DLD1 (cell line): ENCODE measurements around the gene NAGLU.

Source experiments
- in situ Hi-C: cut with HindIII; loops from 2 replicates; pipeline ENCODE4 v1.10.0; 2017; ENCODE audit warnings: low sequenced_read_pairs

NAGLU gene

DNA sequence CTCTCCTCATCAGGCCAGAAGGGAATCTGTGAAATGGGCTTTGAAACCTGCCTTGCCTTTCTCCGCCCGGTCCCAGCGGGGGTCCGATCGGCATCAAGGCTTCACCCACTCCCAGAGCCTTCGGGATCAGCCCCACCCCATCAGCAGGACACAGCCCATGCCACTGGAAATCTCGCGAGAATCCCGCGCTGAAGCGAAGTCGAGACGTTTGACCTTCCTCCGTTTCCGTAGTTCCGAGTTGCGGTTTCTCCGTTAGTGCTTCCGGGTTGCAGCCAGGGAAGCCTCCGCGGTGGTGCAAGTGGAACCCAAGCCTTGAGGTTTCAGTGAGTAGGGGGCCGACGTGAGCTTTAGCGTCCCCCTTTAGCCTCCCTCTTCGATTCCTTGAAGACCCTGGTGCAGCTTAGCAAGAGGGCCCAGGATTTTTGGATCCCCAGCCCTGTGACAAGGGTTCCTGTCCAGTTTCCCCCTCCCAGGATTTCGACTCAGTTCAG, 25.9 kb downstream of the NAGLU start, which contains the start of gene COASY:
COASY (plus strand) TSS at position 252 of the 491 bp plus-strand sequence. CDS start 475 bp downstream, outside the sequence.
- in situ Hi-C loops, result no loop called here

DNA sequence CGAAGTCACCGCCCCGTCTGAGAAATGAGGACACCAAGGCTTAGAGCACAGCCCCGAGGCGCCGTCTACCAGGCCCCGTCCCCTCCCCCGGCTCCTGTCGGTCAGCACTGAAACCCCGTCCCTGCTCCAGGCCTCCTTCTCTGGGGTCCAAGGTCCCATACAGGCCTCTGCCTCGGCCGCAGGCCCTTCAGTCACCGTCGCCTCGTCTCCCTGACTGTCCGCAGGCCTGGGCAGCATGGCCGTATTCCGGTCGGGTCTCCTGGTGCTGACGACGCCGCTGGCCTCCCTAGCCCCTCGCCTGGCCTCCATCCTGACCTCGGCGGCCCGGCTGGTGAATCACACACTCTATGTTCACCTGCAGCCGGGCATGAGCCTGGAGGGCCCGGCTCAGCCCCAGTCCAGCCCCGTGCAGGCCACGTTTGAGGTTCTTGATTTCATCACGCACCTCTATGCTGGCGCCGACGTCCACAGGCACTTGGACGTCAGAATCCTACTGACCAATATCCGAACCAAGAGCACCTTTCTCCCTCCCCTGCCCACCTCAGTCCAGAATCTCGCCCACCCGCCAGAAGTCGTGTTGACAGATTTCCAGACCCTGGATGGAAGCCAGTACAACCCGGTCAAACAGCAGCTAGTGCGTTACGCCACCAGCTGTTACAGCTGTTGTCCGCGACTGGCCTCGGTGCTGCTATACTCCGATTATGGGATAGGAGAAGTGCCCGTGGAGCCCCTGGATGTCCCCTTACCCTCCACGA, 26.5 kb downstream of the NAGLU start:
- in situ Hi-C loops, result no loop called here

DNA sequence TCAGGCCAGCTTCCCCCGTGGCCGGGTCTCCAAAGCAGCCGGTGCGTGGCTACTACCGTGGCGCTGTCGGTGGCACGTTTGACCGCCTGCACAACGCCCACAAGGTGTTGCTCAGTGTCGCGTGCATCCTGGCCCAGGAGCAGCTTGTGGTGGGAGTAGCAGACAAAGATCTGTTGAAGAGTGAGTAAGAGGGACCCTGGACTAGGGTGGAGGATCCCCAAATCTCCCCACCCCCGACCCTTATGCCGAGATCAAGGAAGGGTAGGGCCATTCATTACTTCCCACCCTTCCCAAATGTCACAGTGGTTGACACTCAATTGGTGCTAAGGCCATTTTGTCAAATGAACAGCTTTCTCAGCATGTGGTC, 27.1 kb downstream of the NAGLU start:
- in situ Hi-C loops, result no loop called here

DNA sequence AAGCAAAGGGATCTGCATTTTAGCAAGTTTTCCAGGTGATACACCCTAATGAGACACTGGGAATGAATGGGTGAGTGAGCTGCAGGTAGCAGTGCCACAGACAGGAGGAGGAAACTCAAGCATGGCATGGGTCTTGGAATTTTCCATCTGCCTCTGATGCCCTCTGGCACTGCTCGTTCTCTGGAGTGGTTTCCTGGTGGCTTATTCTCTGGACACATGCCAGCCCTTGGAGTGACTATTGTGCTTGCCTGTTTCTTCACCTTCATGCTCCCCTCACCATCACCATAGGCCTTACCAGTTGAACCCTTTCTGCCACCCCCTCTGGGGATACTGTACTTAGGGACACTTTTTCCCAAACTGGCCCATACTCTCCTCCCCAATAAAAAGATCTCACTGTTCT, 27.5 kb downstream of the NAGLU start:
- in situ Hi-C loops, result no loop called here

DNA sequence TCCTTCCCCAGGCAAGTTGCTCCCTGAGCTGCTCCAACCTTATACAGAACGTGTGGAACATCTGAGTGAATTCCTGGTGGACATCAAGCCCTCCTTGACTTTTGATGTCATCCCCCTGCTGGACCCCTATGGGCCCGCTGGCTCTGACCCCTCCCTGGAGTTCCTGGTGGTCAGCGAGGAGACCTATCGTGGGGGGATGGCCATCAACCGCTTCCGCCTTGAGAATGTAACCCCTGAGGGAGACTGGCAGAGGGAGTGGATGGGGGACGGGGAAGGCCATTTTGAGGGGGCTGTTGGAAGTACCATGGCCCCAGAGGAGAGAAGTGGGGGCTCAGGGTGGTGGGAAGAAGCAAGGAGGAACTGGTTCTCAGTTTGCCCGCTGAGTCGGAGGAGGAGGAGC, 27.9 kb downstream of the NAGLU start:
- in situ Hi-C loops, result no loop called here

DNA sequence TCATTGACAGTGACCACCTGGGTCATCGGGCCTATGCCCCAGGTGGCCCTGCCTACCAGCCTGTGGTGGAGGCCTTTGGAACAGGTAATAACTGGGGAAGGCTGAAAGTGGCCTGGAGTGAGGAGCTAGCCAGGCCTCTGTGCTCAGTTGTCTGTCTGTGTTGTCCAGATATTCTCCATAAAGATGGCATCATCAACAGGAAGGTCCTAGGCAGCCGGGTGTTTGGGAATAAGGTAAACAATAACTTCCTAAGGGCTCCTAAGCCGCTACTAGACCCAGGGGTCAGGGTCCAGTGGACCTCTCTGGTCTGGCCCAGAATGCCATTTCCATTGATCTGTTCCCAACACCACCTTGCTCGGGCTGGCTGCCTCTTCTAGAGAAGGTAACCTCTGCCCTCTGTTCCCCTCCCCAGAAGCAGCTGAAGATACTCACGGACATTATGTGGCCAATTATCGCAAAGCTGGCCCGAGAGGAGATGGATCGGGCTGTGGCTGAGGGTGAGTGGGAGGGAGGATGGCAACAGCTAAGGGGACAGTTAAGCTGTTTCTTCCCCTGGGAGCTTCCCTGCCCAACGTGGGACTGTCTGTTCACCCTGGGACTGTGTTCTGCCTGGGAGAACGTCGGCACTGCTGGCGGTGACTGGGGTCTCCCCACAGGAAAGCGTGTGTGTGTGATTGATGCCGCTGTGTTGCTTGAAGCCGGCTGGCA, 28.9 kb downstream of the NAGLU start:
- in situ Hi-C loops, result no loop called here

DNA sequence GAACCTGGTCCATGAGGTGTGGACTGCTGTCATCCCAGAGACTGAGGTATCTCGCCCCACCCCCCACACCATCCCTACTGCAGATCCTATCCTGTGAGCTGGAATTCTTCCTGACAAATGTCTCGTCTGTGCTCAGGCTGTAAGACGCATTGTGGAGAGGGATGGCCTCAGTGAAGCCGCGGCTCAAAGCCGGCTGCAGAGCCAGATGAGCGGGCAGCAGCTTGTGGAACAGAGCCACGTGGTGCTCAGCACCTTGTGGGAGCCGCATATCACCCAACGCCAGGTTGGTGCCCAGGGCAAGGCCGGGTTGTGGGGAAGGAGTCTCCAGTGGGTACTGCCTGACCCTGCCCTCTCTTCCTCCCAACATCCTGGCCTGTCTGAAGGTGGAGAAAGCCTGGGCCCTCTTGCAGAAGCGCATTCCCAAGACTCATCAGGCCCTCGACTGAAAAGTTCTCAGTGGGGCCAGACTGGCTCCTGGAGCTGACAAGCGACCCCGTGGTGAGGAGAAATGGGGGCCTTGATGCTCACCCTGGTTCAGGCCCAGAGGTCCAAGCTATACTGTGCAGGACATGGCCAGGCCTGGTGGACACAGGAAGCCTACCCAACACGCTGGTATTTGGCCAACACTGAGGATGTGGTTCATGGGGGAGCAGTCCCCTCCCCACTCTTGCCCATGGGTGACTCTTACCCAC, 29.6 kb downstream of the NAGLU start:
- in situ Hi-C loops, result no loop called here

DNA sequence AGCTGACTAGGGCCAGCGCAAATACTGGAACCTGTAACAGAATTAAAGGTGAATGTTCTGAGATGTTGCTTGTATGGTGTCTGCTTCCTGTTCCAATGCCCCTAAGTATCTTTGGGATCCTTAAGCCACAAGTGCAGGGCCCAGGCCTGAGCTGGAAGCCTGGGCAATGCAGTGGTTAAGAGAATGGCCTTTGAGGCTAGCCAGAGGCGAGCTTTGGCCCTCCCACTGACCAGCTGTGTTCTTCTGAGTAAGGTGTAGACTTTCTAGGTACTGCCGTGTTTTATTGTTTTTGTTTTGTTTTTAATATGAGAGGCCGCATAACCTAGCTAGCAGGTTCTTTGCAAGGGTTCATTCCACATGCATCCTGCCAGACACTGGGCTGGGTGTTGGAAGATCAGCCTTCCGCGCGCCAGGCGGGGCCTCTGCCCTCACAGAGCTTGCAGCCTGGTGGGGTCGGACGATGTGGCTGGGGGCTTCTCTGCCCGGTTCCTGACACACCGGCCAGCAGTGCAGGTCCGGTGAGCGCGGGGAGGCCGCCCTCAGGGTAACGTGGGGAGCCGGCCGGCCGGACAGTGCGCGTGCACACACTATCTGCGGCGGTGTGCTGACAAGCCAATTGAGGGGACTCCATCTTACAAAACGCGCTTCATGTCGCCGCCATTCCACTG, 30.3 kb downstream of the NAGLU start:
- in situ Hi-C loops, result no loop called here

DNA sequence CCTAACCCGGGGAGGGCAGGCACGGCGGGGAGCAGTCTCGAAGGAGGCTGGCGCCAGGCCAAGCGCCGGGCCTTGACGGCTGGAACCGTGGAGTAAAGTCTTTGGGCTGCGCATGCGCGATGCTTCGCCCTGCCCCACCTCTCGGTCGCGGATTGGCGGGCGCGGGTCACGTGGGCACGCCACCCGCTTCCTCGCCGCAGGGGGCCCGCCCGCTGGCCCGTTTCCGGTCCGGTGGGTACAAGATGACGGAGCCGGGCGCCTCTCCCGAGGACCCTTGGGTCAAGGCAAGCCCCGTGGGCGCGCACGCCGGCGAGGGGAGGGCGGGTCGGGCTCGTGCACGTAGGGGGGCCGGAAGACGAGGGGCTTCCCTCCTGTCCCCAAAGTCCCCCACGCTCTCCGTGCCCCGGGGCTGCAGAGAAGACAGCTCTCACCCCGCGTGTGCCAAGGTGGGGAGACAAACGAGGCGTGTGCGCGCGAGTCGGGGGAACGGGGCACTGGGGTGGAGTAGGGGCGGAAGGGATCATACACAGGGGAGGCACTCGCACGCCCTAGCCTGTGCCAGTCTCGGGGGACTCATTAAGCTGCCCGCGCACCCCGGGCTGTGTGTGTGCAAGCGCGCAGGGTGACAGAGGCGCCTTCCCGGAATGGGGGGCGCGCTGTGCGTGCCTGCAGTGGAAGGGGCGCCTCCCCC, 31.0 kb downstream of the NAGLU start, which contains the start of gene MLX:
MLX (plus strand) TSS at position 218 of the 691 bp plus-strand sequence; CDS start at position 243, 25 bp downstream.
- in situ Hi-C loops, result no loop called here

DNA sequence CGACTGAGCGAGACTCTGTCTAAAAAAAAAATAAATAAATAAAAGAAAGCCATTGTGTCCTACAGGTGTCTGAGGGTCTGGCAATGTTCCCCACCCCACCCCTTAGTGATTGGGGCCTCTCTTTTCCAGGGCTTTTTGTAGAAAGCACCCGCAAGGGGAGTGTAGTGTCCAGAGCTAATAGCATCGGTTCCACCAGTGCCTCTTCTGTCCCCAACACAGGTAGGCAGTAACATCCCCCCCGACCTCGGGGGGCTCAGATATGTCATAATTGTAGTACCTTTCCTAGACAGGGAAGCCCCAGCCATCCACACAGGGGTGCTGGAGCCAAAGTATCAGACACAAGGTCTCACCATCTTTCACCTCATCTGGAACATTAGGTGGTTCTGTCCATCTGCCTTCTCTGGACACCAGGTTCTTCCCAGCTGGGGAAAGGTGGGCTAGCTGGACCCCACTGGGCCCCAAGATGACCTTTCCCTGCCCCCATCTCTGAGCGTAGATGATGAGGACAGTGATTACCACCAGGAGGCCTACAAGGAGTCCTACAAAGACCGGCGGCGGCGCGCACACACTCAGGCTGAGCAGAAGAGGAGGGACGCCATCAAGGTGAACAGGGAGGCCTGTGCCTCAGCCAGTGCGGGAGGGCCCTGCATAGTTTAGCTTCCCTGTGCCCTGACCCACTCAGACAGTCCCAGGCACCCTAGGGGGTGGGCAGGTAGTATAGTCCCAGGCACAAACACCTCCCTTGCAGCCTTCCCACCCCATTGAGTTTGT, 32.5 kb downstream of the NAGLU start:
- in situ Hi-C loops, result no loop called here

DNA sequence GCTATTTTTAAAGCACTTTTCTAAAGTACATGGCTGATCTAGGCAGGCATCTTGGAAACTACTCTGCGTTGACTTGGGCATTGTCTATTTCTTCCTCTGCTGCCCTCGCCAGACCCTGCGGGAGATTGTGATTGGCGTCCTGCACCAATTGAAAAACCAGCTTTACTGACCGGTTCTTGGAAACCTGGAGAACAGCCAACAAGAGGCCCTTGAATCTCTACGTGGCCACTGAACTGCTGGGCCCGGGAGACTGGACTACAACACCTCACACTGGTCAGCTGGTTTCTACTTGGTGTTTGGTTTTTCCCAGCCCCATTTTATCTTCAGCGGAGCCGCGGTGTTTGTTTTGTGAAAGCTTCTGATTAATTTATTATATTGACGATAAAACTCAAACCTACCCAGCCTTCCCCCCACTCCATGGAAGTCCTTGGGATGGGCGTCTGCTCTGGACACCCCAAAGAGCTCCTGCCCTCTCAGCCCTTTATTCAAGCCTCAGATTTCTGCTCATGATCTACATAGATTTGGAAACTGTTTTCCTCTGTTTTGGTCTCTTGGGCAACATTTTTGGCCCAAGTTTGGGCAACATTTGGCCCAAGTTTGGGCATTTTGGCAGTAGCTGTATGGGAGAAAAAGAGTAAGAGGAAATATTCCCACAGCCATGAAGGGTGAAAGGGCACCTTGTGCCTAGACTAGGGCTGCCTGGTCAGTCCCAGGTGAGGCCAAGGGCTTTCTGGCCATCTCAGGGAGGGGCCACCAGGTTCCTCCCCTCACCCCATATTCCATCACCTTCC, 35.6 kb downstream of the NAGLU start:
- in situ Hi-C loops, result no loop called here

DNA sequence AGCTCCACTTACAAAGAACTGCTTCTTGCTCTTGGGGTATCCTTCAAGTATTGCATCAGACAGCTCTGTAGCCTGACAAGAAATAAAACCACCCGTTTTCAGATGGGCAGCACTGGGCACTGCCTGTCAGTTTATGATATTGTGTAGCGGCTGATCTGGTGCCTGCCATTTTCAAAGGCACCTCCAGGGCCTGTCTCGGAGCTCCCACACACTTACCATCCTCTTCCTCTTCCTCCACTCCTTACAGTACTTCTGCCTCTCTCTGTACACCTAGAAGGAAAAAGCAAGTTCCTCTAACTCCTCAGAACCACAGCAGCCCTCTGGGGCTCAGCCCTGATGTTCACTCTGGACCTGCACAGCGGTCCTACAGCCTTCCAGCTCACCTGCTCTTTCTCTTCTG, 37.1 kb downstream of the NAGLU start:
- in situ Hi-C loops, result no loop called here

DNA sequence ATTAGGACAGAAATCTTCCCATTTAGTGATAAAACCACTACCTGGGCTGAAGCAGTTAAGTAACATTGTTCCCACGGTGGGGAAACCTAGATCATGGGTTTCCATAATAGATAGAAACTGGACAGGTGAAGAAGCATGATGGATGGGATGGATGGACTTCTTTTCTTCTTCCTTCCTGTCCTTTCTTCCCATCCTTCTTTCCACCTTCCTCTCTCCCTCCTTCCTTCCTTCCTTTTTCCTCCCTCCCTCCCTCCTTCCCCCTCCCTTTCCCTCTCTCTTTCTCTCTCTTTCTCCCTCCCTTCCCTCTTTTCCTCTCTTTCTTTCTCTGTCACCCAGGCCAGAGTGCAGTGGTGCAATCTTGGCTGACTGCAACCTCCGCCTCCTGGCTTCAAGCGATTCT, 38.4 kb downstream of the NAGLU start:
- in situ Hi-C loops, result no loop called here

DNA sequence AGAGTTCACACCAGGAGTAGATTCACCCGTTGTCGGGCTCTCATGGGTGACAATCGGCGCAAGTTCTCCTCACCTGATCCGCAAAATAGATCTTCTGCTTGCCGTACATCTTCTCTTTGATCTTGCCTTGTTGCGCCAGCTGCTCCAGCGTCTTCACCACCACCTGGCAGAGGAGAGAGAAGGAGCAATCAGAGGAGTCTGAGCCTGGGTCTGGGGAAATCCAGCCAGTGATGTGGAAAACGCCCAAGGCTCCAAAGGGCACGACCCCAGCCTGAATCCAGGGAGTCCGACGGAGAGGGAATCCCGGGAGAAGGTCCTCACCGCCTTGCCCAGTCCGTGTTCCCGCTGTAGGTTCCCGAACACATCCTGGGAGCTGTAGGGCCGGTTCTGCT, 41.1 kb downstream of the NAGLU start:
- in situ Hi-C loops, result no loop called here

DNA sequence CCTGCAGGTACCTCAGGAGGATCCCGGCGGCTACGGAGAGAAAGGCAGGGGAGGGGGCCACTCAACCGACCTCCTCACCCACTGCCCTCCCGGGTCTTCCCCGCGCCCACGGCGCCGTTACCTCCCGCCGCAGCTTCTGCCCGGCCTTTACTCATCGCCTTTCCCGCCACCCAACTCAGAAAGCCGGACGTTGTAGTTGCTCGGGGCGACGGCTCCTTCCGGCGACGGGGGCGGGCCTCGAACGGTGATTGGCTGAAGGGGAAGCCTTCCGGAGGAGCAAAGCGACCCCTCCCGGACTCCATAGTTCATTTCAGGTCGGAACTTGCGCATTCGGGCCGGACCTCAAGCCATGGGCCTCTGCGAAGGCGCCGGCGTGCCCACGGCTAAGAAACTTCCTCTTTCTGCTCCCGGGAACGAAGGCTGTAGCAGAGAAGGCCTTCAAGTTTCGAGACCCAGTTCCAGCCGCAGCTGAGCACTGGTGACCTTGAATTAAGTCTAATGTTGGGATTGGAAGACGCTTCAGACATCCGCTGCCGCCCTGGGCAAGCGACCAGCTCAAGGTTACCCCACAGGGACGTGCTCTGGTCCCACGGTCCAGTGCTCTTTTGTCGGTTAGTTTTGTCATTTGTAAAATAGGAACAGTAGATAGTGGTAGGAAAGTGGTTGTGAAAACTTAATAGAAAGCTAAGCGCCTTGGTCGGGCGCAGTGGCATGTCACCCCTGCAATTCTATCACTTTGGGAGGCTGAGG, 41.7 kb downstream of the NAGLU start, which contains the start of gene PSMC3IP:
PSMC3IP (minus strand) TSS at position 198 of the 750 bp plus-strand sequence; CDS start at position 155, 43 bp downstream.
- in situ Hi-C loops, result no loop called here

DNA sequence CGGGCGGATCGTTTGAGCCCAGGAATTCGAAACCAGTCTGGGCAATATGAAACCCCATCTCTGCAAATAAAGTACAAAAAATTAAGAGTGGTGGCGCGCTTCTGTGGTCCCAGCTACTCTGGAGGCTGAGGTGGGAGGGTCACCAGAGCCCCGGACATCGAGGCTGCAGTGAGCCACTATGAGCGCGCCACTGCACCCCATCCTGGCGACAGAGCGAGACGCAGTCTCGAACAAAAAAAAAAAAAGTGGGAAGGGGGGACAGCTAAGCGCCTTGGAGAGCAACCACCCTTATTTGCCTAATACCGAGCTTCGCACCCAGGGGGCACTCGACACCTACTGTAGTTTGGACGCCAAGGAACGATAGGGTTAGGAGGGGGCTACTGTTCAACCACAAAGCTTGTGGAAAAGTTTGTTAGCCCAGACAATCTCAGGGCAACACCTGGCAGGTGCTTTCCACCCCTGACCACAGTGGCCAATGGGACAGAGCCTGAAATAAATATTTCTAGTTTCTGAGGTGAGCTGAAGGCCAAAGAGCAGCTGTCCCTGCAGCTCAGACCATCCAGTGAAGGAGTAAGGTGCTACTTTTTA, 42.3 kb downstream of the NAGLU start:
- in situ Hi-C loops, result no loop called here

DNA sequence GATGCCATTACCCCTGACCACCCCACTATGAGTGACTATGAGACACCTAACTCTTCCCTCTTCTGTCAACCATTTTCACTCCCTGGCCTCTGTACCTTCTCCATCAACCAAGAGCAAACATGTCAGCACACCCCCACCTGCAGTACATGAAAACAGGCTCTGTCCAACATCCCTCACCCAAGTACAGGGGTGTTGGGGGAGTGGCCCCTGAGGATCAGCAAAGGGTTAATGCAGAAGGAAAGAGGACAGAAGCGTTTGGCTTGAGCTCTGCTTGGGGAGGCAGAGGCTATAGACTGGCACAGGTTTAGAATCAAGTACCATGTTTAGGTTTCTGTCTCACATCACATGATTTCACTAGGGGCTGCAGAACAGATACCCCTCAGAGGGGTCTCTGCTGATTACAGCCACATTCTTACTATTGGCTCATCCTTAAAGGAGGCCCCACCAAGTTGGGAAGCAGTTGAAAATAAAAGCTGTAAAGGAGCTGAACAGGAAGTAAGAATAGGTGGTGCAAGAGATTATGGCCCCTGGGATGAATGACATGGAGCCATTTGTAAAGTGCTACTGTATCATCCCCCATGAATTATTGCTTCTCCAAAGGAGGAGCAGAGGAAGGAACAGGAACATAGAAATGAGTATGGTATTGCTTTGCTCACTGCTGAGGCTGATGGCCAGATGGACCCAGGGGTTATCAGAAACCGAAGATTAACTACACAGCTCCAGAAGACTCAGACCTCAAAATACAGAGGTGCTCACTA, 43.9 kb downstream of the NAGLU start:
- in situ Hi-C loops, result no loop called here
